GM12872 (cell line): ENCODE measurements around the gene ZNF148.

Source experiments
- TF ChIP-seq, protein P1 (sequence below): IDR thresholded peaks from 3 replicates; pipeline ENCODE4 v1.5.1; 2011; ENCODE audit warnings: low read depth, mild to moderate bottlenecking, low read length, moderate library complexity; ENCODE audit not compliant: insufficient read depth

The ZNF148 gene

DNA sequence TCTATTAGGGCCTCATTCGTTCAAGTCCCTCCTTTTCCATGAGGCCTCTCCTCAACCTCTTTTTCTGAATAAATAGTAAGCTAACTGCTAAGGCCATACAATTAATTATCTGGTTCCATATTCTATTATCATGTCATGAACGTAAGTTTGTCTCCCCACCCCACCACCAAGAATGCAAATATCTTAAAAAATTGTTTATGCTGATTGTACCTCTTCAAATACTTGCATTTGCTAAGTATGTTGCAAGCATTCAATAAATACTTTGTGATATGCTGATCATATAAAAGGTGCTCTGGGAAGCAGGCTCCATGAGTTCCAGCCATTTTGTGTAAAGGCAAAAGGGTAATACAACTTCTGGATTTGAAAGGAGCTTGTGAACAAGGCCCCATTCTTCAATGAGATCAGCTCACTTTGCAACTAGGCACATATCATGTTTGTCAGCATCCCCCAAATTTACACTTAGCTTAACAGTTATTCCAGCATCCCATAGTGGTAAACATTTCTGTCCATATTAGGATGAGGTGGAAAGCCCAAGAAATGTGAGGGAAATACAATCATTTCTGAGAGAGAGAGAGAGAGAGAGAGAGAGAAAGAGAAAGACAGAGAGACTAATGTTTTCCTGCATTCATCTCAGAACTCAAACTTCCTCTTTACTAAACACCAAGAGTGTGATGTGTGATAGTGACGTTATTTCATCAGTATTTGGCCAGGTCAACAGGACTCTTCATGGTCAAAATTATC lies 195.8 kb downstream of the ZNF148 start:
- TF ChIP-seq, protein P1, sequence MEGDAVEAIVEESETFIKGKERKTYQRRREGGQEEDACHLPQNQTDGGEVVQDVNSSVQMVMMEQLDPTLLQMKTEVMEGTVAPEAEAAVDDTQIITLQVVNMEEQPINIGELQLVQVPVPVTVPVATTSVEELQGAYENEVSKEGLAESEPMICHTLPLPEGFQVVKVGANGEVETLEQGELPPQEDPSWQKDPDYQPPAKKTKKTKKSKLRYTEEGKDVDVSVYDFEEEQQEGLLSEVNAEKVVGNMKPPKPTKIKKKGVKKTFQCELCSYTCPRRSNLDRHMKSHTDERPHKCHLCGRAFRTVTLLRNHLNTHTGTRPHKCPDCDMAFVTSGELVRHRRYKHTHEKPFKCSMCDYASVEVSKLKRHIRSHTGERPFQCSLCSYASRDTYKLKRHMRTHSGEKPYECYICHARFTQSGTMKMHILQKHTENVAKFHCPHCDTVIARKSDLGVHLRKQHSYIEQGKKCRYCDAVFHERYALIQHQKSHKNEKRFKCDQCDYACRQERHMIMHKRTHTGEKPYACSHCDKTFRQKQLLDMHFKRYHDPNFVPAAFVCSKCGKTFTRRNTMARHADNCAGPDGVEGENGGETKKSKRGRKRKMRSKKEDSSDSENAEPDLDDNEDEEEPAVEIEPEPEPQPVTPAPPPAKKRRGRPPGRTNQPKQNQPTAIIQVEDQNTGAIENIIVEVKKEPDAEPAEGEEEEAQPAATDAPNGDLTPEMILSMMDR = no peak

DNA sequence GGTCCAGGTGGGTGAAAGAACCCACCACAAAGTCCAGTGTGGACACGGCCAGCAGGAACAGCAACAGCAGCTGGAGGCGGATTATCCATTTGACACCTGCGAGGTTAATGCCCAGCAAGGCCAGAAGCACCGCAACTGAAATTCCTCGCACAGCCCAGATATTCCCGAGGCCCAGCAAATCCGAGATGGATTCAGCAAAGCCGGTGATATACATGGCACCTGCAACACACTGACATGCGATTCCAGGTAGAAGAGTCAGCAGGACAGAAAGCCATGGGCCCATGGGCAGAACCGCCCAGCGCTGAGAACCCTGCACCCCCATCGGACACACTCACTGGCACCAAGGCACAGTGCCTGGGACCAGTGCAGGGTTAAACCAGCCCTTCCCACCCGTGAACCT lies 197.4 kb downstream of the ZNF148 start:
- TF ChIP-seq, protein P1 = no peak
